HL-60/S4 treated with phorbol 12-myristate 13-acetate at 8.2 ng/mL for 4 days and 3 days (cell line): ENCODE data around the gene EDNRB.

ENCODE experiments used
- in situ Hi-C: fragments of 300-500 bp; cut with MboI; formaldehyde crosslinking; loops from 2 replicates; pipeline ENCODE4 v1.15.0; 2022; ENCODE audit warnings: low sequenced_read_pairs

The EDNRB gene

DNA sequence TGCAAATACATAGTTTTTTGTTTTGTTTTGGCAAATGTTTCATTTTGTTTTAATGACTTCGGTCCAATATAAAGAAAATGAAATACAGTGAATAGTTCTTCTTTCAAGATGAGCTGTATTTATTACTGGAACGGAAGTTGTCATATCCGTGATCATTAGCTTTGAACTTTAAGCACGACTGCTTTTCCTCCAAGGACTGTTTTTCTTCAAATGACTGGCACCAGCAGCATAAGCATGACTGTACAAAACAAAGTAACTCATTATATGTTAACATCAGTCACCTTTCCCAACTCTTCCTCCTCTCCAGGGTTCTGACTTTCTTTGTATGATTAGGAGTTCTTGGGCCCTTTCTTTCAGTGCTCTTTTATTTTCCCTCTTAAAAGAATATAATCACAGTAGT, 20.5 kb downstream of the EDNRB start:
- in situ Hi-C loops, result no loop called here

GRCh38 chr13:77896977-77897376, 21.7 kb downstream of the EDNRB start:
- in situ Hi-C loops, result no loop called here

- in situ Hi-C loops, result no loop called here
Measured at GRCh38 chr13:77896536-77896935, 22.1 kb downstream of the EDNRB start.

DNA sequence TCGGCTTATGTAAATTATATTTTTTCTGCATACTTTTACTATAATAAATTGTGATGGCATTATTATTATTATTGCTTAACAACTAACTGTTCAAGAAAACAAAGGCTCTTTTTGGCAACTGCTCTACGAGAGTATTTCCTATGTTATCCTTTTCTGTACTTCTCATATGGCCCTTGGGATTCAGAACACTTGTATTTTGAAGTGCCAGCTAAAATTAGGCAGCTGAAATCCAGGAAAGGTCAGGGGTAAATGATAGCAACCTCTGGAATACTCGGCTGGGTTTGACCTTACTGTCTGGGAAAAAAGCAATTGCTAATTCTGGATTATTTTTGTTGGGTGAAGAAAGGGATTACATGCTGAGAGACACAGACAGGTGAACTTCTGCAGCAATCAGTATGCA, 23.9 kb downstream of the EDNRB start:
- in situ Hi-C loops, result no loop called here

- in situ Hi-C loops, result no loop called here
Measured at GRCh38 chr13:77893066-77893465, 25.6 kb downstream of the EDNRB start.

DNA sequence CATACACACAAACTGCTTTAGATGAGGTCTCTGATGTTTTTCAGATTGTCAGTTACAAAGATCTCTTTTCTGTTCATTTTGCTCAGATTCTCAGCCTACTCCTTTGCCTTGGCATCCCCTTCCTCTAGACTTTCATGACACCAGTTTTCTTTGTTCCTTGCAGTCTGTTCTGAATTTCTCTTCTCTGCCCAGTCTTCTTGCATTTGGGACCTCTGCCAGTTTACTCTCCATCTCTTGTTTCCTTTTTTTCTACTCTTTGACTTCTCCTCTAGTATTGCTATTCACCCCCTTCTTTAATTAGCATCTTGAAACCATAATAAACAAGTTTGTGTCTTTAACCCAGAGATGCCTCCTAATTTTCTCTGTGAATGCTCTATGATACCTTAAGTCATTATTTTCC, 26.1 kb downstream of the EDNRB start:
- in situ Hi-C loops, result no loop called here

DNA sequence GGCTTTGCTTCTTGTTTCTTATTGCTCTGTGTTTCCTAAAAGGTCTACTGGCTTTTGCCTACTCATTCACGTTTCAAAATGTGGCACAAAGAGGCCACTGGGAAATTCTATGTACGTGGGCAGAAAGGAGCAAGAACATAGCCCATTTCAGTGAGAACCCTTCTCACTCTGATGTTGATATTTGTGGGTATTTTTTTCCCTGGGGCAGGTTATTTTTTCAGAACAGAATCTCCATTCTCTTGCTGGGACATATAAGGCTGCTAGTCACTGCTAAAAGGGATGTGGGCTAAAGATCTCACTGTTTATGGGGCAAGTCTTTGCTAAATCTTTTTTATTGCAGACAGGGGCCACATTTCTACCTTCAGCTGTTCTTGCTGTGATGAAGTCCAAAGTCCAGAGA, 27.1 kb downstream of the EDNRB start:
- in situ Hi-C loops, result no loop called here

DNA sequence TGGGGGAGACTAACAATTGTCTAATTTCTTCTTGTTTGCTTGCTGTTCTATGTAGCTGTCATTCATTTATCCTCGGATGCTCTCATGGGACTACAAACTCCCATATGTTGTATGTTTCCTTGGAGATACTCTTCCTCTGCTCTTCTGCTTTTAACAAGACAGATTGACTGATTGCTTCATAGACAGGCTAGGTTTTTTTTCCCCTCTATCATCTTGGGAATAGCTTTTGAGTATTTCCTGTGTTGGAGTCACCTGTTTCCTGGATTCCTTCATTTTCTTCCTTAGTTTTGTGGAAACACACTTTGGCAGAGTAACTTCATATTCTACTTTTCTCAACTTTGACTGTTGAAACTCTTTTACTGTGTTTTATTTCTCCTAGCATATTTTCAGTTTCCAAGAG, 27.6 kb downstream of the EDNRB start:
- in situ Hi-C loops, result no loop called here

DNA sequence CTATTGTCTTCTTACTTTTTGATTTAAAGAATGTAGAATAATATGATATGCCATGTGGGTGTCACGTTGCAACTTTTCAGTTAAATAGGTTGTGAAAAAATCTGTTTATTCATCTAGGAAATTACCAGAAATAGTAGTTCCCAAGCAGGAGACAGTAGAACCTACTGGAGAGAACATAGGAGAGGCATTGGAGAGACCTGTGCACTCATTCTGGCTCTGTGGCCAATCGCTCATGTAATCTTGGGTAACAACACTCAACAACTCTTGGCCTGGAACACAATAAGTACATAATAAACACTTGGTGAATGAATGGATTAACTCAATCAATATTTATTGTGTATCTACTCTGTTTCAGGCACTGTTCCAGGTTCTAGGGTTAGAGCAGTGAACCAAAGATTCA, 35.3 kb downstream of the EDNRB start:
- in situ Hi-C loops, result no loop called here

- in situ Hi-C loops, result no loop called here
Measured at GRCh38 chr13:77878190-77878589, 40.4 kb downstream of the EDNRB start.

GRCh38 chr13:77876176-77876575, 42.5 kb downstream of the EDNRB start:
- in situ Hi-C loops, result no loop called here

- in situ Hi-C loops, result no loop called here
Measured at GRCh38 chr13:77874406-77874805, 44.2 kb downstream of the EDNRB start.

- in situ Hi-C loops, result no loop called here
Measured at GRCh38 chr13:77872995-77873394, 45.6 kb downstream of the EDNRB start.

- in situ Hi-C loops, result no loop called here
Measured at GRCh38 chr13:77871596-77871995, 47.0 kb downstream of the EDNRB start.

- in situ Hi-C loops, result no loop called here
Measured at GRCh38 chr13:77868717-77869116, 49.9 kb downstream of the EDNRB start.

GRCh38 chr13:77866971-77867370, 51.7 kb downstream of the EDNRB start:
- in situ Hi-C loops, result no loop called here

- in situ Hi-C loops, result no loop called here
Measured at GRCh38 chr13:77865622-77866021, 53.0 kb downstream of the EDNRB start.

GRCh38 chr13:77863144-77863543, 55.5 kb downstream of the EDNRB start:
- in situ Hi-C loops, result no loop called here

- in situ Hi-C loops, result no loop called here
Measured at GRCh38 chr13:77861741-77862140, 56.9 kb downstream of the EDNRB start.

DNA sequence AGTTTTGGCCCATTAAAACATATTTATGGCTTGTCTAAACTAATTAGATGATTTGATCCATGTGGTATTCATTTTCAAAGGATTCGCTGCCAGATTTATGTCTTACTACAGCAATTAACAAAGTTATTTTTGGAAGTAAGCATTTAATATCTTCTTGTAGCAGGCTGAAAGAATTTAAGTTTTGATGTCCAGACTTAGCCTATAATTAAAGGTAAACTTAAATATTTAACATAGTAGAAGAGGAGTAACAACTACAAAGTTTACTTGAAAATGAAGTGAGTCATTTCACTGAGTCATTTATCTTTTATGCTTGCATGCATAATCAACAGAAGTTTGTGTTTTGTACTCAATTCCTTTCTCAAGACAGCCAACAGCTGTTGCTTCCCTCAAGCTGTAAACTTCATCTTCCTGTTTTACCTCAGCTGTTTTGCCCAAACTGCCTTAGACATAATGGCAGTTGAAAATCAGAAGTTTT, 58.1 kb downstream of the EDNRB start:
- in situ Hi-C loops, result no loop called here

DNA sequence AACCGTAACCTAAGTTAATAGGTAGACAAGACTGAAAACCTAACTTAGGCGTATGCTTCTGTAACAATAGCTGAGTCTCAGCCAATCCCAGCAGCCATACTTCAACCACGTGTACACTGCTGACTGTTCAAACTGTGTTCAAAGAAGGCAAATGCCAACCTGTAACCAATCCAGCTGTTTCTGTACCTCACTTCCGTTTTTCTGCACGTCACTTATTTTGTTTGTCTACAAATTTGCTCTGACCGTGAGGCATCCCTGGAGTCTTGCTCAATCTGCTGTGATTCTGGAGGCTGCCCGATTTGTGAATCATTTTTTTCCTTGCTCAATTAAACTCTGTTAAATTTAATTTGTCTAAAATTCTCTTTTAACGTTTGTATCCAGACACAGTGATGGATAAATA, 59.2 kb downstream of the EDNRB start:
- in situ Hi-C loops, result no loop called here

- in situ Hi-C loops, result no loop called here
Measured at GRCh38 chr13:77857531-77858209, 61.0 kb downstream of the EDNRB start.

DNA sequence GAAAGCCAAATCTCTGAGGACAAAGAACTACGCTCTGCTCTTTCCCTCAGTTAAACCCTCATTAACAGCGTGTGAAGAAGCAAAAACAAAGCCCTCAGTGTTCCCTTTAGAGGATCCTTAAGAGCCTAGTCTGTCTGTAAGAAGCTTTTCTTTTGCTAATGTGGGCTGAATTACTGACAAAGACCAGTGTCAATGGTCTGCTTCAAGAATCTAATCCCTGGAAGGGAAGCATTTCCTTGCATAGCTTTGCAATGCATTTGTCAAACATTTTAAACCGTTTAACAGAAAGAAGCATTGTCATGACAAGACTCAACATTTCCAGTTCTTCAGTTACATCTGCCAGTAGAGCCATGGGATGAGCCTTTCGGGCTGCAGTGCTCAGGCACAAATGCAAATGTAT, 64.9 kb downstream of the EDNRB start:
- in situ Hi-C loops, result no loop called here
